Activated CD8-positive, alpha-beta memory T cell treated with anti-CD3 and anti-CD28 coated beads for 36 hours (primary cell): ENCODE measurements around the gene CAMK2A. TPM values are rescaled to one million over a fixed set of nuclear protein-coding genes. Genes with fewer than 3 reads are reported as not detected.

Experiments used
- CTCF ChIA-PET: fragments of 350-600 bp; sonication (Branson Sonifier 250); formaldehyde crosslinking; loops from one replicate; lab custom pipeline; 2021; ENCODE audit warnings: antibody characterized with exemption; lab: Charles Lee
- POLR2A ChIA-PET: fragments of 350-600 bp; sonication (Branson Sonifier 250); formaldehyde crosslinking; loops from one replicate; lab custom pipeline; 2021; ENCODE audit warnings: antibody characterized with exemption; lab: Charles Lee
- total RNA-seq, 2 experiments: library from RNA; stranded (reverse); gene quantifications; one replicate each; pipeline ENCODE4 v1.2.3, GENCODE V29; 2021

CAMK2A gene
- total RNA-seq, 2 experiments from 2014 or later, result not detected

DNA sequence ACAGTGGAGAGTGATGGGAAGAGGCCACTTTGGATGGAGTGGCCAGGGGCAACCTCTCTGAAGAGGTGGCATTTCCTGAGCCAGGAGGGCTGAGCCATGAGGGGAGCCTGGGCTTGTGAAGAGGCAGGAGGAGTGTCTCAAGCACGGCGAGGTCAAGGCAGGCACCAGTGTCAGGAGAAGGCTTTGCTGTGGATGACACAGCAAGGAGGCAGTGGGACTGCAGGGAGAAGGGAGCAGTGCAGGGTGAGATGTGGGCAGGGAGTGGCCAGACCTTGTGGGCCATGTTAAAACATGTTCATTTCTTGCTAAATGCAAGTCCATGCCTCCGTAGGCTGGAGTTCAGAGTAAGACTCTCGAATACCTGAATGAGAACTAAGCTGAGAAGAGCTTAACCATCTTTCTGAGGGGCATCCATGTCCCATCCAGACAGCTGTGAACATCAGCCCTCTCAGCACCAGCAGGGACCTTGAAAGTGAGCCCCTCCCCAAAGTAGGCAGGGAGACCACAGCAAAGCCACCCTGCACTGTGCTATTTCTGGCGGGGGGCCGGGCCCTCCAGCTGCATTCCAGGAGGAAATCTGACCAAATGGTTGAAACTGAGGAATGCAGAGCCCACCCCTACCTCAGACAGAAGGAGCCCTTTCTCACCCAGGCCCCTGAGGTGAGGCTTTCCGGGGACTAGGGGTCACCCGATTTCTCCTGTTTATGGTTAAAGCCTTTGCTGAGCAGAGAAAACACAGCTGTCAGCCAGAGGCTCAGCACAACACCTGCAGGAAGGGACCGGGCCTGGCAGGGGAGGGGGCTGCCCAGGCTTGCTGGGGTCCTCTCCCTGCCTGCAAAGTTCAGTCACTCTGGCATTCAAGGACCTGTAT is 29.3 kb upstream of the CAMK2A start:
- CTCF ChIA-PET, result interaction anchor here (1.3 kb wide), 1 partner anchor 20 kb away, joined by 3 read pairs; no protein-coding TSS in a partner anchor
- POLR2A ChIA-PET, result no interaction called here

DNA sequence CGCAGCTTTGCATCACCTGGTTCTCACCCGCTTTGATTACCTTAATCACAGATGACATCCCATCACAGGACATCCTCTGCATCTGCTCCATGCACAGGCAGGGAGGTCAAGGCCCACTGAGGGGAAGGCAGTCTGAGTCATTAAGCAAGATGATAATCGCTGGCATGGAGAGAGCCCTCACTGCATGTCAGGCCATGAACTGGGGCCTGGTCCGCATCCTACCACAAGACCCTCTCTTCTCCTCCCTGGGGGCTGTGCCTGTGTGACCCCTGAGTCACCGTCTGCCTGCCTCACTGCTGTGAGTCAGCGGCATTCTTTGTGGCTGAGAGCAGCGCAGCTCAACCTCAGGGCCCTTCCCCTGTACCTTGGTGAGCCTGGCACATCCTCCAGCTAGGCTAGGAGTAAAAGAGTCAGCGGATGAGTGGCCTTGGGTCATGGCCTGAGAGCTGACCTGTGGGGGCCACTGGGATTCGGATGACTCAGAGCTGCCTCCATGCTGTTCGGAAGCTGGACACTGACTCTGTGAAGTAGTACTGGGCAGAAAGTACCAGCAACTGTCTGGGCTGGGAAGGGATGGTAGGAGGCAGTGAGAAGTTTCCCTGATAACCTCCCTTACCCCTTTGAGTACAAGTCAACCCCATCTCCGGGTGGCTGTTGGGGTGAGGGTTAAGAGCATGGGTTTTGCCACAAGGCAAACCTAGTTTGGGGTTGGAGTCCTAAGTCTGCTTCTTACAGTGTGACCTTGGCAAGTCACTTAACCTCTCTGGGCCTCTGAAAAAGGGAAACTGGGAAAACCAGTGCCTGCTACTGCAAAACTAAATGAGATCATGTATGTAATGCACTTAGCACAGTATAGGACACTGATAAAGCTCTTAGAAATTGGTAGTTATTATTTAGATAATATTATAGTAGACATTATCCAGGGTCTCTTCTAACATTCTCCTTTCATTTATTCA is 27.8 kb upstream of the CAMK2A start:
- ChIA-PET CTCF (no interaction called here), POLR2A (no interaction called here)

DNA sequence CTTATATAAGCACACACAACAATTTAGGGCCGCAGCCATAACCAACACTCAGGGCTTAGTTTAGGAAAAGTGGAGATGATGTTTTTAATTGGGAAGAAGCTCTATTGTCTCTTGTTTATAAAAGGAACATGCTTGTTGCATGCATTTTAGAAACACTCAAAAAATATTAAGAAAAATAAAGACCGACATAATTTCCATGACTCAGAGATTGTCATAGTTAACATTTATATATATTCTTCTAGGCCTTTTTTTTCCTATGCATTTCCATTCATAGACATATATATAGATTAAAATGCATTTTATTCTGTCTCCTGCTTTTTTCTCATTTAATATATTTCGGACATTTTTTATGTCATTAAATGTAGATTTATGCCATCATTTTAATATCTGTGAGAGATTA is 26.7 kb upstream of the CAMK2A start:
- POLR2A ChIA-PET, result no interaction called here
- CTCF ChIA-PET, result no interaction called here

DNA sequence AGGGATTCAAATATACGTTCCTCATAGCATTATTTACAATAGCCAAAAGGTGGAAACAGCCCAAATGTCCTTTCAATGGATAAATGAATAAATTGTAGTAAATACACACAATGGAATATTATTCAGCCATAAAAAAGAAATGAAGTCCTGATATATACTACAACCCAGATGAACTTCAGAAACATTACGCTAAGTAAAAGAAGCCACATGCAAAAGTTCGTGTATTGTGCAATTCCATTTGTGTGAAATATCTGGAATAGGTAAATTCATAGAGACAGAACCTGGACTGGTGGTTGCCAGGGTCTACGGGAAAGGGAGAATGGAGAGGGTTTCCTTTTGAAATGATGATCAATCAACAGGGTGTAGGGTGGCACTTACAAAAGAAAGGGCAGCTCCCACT is 25.7 kb upstream of the CAMK2A start:
- ChIA-PET CTCF (no interaction called here), POLR2A (no interaction called here)

DNA sequence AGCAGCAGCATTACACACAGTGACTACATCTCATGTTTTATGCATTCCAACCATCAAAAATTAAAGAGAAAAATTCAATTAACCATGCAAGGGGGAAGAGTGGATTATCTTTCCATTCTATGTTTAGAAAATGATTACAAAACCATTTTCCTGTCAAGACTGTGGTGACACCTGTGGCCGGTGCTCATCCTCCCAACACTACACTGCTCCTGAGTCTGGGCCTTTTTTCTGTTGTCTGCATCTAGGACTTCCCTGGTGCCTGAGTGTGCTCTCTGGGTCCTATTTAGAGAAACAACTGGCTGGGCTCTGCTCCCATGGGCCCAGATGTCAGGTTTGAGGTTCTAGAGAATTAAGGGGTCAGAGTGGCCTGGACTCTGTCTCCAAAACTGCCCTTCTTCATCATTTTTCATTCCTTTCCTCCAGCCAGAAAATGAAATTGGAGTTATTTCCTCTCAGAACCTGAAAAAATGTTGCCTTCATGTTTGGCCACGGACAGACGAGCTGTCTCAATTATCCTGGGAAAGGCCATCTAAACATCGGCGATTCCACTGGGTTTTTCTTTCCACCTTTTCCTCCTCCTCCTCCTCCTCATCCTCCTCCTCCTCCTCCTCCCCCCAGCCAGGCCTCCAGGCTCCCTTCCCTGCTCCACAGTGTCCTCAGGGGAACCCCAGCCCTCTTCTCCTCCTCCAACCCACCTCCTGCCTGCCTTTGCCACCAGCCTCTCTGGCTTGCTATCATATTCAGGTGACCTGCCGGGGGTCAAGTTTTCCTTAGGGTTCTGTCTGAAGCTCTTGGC is 24.5 kb upstream of the CAMK2A start:
- CTCF ChIA-PET, result no interaction called here
- POLR2A ChIA-PET, result no interaction called here

DNA sequence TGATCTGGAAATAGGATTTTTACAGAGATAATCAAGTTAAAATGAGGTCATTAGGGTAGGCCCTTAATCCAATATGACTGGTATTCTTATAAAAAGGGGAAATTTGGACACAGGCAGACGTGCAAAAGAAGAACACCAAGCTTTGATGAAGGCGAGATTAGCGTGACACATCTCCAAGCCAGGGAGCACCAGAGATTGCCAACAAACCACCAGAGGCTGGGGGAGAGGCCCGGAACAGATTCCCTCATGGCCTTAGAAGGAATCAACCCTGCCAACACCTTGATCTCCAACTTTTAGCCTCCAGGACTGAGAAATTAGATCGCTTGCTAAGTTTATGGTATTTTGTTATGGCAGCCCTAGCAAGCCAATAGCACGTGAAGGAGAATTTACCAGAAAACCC is 23.9 kb upstream of the CAMK2A start:
- ChIA-PET CTCF (interaction anchor here (0.7 kb wide), 1 partner anchor 86 kb away, joined by 3 read pairs; no protein-coding TSS in a partner anchor), POLR2A (no interaction called here)

DNA sequence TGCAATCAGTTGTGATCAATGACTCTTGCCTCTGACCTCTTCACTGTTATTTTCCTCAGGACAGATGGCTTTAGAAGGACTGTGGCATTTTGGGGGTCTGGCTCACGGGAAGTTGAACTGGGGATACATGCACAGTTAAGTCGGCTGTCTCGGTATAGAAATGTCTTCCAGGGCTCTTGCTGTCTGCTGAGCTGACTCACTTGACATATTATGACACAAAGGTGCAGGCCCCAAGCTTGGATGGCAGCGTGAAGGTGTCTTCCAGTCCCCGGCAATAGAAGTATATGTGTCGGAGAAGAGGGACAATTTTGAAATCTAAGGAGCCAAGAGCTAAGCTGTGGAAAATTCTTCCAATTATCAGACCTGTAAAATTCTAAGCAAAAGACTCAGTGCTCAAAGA is 22.9 kb upstream of the CAMK2A start:
- POLR2A ChIA-PET, result no interaction called here
- CTCF ChIA-PET, result interaction anchor here (0.6 kb wide), 1 partner anchor 22 kb away, joined by 3 read pairs; no protein-coding TSS in a partner anchor

DNA sequence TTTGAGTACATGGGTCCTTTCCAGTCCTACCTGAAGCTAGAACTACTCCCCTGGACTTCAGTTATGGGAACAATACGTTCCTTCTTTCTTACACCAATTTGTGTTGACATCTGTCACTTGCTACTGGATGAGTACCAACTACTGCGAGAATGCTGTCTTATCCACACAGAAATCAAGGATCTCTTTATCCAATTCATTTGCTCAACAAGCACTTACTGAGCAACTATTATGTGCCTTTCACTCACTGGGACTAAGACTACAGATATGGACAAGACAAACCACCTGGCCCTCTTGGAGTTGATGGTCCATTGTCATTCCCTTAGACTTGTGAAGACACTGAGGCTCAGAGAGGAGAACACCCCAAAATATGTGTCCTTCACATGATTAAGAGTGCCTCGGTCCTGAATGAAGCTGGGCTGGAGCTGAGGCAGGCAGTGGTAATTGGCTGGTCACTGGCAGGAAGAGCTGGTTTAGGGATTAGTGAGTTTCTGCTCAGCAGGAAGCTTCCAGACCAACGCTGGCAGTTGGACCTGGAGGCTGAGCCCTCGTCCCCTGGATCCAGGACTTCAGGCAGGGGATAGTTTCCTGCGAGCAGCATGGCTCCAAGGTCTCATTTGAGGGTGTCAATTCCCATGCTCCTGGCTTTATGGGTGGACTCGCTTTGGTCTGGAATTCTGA is 21.6 kb upstream of the CAMK2A start:
- CTCF ChIA-PET, result no interaction called here
- POLR2A ChIA-PET, result no interaction called here

DNA sequence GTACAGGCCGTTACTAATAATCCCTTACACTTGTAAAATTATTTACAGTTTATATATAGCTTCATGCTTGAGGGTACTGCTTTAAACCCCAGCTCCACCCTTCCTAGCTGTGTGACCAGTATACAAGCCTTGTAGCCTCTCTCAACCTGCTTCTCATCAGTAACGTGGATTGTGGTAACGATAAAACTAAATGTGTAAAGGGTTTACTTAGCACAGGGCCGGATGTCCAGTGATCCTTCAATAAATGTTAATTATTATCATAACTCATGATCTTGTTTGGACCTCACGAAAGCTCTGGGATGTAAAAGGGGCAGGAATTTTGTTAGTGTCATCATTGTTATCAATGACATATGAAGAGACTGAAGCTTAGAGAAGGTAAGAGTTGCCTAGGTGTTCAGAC is 20.7 kb upstream of the CAMK2A start:
- POLR2A ChIA-PET, result no interaction called here
- CTCF ChIA-PET, result no interaction called here

DNA sequence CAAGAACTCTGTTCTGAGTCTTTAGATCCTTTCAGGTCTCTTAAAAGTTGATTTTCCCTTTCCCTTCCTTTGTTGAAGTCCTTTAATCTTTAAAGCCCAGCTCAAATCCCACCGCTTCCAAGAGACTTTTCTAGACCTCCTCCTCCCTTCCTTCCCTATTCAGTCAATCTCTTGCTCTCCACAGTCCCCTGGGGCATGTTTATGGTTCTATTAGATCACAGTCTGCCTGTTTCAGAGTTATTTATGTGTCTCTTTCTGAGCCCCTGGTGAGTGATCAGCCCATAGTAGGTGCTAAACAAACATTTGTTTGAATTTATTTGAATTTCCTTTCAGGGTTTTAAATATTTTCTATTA is 20.3 kb upstream of the CAMK2A start:
- ChIA-PET CTCF (no interaction called here), POLR2A (no interaction called here)

DNA sequence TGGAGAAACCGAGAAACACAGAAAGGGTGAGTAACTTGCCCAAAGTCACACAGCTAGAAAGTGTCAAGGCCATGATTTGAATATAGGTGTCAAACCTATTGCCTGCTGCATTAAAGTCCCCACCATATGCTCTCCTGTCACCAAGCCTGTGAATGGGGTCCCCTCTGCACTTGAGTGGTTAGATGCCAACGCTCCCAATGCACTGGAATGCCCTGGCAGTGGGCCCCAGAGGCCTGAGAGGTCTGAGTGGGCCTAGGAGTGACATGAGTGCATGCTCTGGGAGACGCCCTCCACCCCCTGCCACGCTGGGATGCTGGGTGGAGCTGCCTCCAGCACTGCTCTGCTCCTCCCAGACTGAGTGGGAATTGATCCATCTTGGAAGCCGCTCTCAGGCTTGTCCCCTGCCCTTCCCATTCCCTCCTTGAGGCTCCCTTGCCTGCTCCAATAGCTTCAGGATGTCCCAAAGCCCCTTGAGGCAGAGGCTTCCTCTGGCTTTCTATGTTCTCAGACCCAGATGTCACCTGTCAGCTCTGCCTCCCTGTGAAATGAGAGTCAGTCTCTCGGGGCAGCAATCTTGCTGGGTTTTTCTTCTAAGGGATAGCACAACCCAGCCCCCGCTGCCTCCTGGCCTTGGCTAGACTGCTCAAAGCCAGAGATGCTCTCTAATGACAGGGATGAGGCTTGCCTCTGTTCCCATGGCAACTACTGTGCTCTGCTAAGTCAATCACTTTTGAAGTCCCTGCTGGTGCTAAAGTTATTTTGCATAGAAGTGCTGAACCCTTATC is 19.7 kb upstream of the CAMK2A start:
- CTCF ChIA-PET, result no interaction called here
- POLR2A ChIA-PET, result no interaction called here

DNA sequence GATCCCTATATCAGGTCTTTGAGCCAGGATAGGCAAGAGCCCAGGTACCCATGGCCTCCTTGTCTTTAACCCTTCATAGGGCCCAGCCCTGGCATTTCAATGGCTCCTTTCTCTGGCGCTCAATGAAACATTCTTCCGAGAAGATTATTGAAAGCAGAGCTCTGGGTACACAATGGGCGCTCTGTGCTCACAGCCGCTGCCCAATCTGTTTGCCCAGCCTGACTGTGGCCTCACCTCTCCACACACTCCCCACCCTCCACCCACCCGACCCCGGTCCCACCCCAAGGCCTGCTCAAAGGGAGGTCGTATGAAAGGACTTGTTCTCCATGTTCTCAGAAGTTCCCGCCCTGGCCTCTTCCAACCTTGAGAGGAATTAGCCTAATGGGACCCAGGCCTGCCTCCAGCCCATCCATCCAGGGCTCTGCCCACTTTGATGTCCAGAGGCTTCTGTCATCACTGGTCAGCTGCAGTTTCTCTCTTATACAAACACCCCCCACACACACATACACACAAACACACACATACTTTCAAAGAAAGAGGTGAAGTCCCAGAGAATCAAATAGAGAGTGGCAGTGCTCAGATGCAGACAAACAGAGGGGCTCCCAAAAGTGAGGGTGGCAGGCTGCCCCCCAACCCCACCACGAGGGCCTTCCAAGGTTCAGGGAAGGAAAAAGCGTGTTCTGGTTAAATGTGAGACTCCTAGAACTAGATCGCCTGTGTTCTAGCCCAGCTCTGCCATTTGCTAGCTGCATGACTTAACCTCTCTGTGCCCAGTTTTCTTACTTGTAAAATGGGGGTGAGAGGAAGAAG is 18.2 kb upstream of the CAMK2A start:
- ChIA-PET CTCF (interaction anchor here (0.7 kb wide), 1 partner anchor 305 kb away, joined by 3 read pairs; no protein-coding TSS in a partner anchor), POLR2A (no interaction called here)

DNA sequence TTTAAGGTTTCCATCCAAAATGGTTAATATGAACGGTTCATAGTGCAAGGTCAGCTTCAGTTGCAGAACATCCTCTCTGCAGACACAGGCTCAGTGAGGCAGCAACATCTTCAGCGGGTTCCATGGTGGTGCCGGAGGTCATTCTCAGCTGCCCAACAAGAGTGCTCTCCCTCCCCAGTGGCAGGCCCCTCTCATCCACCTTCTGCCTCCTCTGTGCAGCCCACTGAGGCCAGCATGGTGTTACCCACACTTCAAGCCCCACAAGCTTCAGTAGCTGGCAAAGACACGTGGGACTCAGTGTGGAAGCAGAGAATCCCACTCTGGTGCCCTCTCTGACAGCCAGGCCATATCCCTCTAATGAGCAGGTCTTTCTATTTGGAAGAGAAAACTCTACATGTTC is 17.2 kb upstream of the CAMK2A start:
- ChIA-PET POLR2A (no interaction called here), CTCF (no interaction called here)

DNA sequence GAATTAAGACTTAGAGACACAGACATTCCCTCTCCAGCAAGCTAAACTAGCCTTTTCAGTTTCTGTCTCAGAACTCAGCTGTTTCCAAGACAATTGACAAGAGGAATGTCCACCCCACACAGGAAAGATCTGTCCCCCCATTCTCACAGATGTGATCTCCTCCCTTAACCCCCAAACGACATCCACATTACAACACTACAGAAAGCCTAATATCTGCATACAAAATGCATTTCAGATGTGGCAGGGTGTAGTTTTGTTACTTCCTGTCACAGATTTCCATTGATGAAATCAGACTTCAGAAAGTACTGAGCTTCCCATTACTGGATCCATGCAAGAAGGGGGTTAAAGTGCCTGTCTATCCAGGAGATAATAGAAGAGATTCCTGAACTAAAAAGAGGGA is 16.0 kb upstream of the CAMK2A start:
- ChIA-PET POLR2A (no interaction called here), CTCF (no interaction called here)

DNA sequence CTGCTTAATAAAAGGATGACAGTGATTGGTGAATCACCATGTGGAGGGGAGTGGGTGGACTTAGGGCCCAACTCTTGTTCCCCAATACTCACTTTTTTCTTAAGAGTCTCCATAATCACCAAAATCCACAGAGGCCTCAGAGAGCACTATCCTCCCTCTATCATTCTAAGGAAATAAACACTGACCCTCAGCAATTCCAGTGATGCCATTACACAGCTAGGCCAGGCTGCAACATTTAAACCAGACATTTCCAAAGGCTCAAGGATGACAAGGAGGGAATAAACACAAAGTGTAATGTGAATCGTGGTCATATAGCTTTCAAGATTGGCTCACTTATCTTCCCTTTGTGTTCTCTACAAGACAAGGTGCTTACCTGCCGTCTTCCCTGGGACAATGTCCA is 15.5 kb upstream of the CAMK2A start:
- ChIA-PET CTCF (no interaction called here), POLR2A (no interaction called here)

DNA sequence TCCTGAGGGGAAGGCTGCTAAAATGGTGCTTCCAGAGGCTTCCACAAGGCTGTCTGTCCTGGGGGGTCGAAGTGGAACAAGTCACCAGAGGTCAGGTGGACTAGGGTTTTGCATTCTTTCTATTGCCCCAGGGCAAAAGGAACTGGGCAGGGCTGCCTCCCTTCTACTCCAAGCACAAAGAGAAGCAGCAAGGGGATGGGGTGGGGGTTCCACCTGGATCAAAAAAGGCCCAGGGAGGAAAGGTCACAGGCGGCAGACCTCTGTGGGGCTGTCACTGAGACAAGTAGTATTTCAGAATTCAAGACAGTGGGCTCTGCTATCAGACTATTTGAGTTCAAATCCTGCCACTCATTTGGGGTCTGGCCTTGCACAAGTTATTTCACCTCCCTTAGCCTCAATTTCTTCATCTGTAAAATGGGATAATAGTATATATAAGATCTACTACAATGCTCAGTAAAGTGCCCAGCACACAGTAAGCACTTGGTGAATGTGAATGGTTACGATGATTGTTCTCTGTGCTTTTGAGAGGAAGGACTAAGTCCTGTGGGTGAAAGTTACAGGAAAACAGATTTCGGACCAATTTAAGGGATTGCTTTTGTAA is 15.0 kb upstream of the CAMK2A start:
- ChIA-PET POLR2A (no interaction called here), CTCF (no interaction called here)
